GM21515 (cell line): ENCODE results near the gene ANKRD52.
"Not testable (repeated sequence)": the region's sequence is repeated elsewhere in the genome, so short reads cannot be mapped to it uniquely, and the experiment has no call there.

Experiments
- ATAC-seq: cut with Tn5 transposase; IDR thresholded peaks from one replicate; pipeline ENCODE4 v1.9.1; 2021; ENCODE audit not compliant: unreplicated experiment

Gene ANKRD52

DNA sequence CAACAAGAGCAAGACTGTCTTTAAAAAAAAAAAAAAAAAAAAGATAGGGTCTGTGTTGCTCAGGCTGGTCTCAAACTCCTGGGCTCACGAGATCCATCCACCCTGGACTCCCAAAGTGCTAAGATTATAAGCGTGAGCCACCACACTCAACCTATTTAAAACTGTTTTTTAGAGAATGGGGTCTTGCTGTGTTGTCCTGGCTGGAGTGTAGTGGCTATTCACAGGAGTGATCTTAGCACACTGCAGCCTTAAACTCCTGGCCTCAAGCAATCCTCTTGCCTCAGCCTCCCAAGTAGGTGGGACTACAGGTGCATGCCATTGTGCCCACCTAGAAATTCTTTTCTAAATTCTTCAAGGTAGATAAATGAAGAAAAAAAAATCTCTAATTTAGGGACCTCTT, 16.1 kb upstream of the ANKRD52 start:
- no peak for ATAC-seq

DNA sequence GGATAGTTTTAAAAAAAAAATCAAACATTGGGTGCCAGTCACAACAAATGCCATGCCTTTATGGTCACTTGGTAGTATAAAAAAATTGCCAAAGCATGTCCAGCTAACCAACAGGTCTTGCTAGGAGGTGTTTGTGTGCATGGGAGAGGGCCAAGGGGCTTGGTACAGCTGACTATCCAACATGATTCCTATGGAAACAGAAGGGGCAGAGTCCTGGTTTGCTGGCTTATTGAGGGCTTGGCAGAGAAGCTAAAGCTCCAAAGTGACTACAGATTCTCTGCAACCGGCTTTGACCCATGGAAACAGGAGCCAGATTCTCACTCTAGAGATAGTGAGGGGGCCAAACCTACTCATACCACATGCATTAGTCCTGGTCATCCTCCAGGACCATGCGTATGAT, 14.3 kb upstream of the ANKRD52 start:
- not testable (repeated sequence) for ATAC-seq

DNA sequence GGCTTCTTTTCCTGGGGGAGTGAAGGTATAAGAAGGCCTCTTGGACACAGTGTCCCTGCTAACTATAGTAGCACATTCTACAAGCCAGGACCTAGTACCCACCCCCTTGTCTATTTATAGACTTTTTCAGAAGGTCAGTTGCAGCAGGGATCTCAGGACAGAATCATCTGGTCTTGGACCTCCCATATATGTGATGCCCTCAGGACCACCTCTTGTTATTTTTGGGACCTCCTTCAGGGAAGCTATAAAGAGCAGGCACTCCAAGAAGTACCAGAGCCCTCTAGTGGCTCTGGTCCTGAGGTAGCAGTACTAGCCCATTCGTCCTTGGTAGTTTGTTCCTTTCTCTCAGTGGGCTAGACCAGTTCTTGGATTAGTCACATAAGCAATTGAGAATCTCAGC, 12.8 kb upstream of the ANKRD52 start:
- no peak for ATAC-seq

DNA sequence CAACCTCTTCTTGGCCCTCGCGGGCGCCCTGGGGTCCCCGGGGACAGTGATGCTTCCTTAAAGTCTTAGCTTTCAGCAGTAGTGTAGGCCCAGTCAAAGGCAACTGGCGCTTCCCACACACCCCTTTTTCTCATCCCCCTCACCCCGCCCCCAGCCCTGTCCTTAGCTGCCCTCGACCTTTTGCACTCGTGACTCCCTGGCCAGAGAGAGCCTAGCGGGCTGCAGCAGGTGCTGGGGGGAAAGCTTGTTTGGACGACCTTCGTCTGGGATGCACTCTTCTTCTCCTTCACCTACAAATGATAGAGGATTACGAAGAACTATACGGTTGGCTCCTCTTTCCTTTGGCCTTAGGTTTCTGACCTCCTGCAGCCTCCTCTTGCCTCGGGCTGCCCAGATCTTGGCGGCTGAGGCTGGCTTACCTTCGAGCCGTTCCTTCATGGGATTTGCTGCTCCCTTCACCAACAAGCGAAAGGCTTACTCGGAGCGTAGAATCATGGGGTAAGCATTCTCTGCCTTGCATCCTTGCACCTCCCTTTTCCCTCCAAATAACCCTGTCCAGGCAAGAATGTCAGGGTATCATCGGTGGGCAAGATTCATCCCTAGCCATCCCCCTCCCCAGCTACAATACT, 9.4 kb upstream of the ANKRD52 start:
- ATAC-seq: peak; percentile 9

DNA sequence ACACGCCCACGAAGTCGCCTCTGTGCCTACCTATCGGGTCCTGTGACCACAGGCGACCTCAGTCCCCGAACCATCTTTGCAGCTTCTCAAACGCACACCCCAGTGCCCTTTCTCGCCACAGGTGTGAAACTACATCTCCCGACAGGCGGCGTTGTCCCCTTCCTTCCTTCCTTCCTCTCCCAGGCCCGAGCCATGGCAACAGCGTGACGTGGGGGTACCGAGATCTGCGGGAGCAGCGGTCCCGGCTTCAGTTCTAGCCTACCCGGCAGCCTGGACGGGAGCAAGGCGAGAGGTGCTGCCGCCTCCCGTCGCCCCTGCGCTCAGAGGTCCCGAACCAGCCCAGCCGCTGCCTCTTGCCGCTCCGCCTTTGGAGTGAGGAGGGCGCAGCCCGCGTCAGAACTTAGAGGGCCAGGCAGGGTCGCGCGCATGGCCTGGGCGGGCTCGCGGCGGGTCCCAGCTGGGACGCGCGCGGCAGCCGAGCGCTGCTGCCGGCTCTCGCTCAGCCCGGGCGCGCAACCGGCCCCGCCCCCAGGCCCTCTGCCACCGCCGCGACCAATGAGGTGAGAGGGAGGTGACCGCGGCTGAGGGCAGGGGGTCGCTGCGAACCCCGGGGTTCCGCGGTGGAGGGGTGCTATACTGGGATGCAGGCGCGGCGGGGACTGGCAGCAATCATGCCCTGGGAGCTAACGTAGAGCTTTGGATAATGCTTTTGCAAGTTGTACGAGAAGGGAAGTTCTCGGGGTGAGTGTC, 8.7 kb upstream of the ANKRD52 start, which contains the start of gene COQ10A:
TSS of gene COQ10A (plus strand) at position 250 of the 750 bp plus-strand sequence. CDS start at position 427, 177 bp downstream.
- peak; percentile 90 for ATAC-seq

DNA sequence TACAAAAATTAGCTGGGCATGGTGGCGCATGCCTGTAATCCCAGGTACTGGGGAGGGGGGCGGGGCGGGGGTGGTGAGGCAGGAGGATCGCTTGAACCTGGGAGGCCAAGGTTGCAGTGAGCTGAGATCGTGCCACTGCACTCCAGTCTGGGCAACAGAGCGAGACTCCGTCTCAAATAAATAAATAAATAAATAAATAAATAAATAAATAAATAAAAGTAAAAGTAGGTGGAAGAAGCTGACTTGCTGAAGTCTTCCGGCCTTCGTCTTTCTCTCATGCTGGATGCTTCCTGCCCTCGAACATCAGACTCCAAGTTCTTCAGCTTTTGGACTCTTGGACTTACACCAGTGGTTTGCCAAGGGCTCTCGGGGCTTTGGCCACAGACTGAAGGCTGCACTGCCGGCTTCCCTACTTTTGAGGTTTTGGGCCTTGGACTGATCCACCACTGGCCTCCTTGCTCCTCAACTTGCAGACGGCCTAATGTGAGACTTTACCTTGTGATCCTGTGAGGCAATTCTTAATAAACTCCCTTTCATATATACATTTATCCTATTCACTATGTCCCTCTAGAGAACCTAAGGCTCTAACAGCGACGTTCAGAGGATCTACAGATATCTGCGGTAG, 8.0 kb upstream of the ANKRD52 start:
- not testable (repeated sequence) for ATAC-seq

DNA sequence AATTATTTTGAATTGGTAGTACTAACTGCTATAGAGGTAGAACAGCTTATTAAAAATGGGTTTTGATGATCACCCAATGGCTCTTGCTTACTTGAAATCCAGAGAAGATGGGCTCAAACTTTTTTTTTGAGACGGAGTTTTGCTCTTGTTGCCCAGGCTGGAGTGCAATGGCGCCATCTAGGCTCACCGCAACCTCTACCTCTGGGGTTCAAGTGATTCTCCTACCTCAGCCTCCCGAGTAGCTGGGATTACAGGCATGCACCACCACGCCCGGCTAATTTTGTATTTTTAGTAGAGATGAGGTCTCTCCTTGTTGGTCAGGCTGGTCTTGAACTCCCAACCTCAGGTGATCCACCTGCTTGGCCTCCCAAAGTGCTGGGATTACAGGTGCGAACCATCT, 4.8 kb upstream of the ANKRD52 start:
- ATAC-seq: not testable (repeated sequence)

DNA sequence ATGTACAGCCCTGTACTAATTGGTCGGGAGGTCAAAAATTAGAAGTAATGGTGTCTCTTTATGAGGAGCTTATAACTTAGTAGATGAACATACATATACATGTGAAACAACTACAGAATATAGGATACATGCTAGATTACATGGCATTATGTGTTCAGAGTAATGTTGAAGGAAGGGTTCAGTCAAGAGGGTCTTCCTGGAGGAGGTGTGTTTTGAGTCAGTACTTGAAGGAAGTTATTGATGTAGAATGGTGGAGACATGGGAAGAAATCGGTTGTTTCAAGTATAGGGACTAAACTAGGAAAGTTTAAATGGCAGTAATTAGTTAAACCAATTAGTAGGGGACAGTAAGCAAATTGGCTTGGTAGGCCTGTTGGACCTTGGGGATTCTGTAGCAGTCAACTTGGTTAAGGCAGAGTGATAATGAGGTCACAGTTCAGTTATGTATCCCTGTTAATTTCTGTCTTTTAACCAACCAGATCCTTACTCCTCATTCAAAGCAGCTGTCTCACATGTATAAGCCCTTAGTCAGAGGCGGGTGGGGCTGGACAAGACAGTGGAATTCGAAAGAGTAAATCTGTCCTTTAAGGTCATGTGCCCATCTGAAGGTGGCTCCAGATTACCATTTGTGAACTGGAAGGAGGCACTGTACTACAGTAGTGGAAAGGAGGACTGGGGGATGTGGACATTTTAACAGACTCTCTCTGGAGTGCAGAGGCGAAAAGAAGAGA, 3.5 kb upstream of the ANKRD52 start:
- ATAC-seq: no peak

DNA sequence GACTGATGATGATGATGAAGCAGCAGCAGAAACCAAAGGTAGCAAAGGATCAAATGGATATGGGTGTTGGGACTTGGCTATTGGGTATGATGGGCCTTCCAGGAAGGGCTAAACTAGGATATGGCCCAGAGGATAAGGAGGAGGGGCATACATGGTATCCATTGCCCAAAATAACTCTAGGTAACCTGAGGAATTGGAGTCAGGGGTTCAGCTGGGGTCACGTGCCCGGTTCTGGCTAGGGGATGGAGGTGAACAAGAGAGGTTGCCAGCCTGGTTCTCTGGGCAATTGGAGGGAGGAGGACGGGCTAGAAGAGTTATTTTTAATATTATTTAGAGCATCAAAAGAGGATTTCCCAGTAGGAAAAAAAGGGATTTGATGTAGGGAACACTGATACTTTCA, 2.7 kb upstream of the ANKRD52 start:
- ATAC-seq: no peak

DNA sequence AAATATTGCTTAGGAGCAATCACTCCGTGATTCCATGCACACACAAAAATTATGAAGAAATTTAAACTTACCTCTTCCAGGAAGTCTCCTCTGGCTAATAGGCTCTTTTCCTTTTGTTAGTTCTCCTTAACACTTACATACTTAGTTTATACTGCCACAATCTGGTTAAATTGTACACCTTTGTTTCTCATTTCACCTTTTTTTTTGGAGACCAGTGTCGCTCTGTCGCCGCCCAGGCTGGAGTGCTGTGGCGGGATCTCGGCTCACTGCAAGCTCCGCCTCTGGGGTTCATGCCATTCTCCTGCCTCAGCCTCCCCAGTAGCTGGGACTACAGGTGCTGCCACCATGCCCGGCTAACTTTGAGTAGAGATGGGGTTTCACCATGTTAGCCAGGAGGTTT, 2.2 kb upstream of the ANKRD52 start:
- ATAC-seq: no peak

DNA sequence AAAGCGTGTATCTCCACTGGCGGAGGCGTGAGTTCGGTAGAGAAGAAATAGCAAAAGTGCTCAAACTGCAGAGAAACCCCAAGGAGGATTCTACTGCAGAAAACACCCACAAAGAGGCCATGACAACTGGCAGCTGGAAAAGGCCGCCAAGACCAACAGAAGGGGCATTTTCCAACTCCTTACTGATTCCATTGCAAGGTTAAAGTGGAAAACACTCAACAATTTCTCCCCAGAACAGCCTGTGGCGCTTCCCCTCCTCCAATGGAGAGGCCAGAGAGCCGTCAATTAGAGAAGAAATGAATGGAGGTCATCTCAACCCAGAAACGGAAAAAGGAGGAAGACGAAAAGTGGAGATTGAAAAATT, 618 bp upstream of the ANKRD52 start:
- no peak for ATAC-seq

DNA sequence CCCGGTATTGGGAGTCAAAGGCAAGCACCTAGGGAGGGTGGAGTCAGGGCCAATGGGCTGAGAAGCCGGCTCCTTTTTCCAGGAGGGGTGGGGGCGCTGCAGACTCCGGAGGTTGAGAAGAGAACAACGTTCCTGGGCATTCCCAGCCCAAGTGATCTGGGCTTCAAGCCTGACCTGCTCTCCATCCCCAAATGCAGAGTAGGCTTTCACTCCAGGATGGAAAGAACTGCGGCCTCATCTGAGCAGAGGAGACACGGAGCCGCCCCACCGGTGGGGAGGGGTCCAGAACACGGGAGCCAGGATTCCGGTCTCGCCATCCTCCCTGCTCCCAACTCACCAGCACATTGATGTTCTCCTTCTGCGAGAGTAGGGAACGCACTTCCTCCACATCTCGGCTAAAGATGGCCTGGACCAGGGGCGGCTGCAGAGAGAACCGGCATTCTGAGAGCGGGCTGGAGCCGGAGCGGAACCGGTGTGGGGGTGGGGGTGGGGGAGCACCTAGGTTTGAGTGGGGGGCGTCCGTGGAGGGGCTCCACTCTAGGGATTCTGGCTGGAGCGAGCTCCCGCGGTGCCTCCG, 605 bp downstream of the ANKRD52 start:
- peak; percentile 13 for ATAC-seq

DNA sequence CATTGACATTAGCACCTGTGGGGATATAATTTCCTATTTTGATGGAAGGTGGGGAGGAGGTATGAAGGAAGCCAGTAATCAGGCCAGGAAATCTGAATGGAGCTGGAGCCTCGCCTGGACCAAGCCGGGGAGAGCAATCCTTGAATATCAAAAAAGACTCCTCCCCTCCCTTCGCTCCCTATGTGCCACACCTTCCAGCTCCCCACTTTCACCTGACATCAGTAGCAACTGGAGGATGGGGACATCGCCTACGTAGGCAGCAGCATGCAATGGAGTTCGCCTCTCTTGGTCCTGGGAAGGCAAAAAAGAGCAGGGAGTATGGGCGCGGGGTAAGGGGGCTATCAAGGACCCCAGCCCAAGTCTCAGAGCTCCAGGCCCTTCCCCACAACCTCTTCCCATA, 1.1 kb downstream of the ANKRD52 start:
- ATAC-seq: no peak

DNA sequence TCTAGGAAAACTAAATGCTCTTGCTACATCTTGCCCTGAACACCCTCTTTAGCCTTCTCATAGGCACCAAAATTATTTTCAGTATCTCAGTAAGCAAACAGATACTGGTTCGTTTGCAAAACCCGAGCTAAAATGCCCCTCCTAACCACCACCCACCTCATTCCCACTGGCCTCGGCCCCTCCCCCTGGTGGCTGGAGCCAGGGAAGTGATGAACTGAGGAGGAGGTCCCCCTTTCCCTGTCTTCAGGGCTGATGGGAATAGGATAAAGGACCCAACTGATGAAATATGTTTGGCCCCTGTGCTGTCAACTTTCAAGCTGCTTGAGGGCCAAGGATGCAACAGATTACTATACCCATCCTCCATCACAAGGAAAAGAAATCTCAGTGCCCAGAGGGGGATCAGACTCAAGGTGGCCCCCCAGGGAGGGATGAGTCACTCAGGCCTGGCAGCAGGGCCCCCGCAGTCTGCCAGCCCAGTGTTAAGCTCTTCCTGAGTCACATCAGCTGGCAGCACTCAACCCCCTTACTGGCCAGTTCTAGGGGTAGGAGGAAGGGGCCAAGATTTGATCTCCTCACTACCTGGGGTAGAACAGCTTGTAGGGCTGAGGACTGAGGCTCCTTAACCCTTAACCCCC, 1.7 kb downstream of the ANKRD52 start:
- ATAC-seq: no peak

DNA sequence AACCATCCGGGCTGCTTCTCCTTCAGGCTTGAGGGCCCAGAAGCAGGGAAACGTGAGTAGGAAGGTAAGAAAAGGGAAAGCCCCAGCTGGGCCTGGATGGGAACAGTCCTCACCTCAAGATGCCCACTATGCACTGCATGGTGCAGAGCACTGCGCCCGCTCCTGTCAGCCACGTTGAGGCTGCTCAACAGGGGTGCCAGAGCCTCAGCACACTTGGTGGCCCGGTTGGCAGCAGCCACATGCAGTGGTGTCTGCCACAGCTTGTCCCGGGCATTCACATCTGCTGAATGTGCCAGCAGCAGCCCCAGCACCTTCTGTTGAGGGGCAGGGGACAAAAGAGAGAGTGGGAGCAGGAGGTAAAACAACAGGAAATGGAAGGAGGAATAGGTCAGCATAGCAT, 2.5 kb downstream of the ANKRD52 start:
- no peak for ATAC-seq

DNA sequence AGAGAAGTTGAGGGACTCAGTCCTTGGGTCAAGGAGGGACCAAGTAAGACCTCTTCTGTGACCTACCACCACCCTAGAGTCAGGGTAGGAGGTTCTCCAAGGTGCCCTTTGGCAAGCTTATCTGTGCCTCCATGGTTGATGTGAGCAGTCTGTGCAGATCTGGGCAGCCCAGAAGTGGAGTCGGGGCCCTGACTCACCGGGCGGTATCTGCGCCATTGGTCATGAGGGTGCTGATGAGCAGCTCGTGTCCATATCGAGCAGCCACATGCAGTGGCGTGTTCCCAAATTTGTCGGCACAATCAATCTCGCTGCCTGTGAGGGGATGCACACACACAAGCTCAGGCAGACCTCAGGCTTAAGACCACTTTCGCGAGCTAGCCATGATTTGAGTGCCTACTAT, 5.1 kb downstream of the ANKRD52 start:
- ATAC-seq: no peak

DNA sequence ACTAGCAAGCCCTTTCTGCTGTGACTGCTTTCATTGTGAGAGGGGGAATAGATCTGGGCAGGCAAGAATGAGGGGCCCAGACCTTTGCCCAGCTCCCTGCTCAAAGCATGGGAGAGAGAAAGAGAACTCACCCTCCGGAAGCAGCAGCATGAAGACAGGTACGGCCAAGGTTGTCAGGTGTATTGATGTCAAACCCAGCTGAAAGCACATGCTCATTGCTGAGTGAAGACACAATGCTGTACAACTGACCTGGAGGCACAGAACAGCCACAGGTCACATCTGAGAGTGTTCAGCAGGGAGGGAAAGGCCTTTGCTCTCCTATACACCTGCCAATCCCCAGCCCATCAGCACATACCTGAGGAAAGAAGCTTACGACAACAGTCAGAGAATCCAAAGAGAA, 5.5 kb downstream of the ANKRD52 start:
- ATAC-seq: no peak

DNA sequence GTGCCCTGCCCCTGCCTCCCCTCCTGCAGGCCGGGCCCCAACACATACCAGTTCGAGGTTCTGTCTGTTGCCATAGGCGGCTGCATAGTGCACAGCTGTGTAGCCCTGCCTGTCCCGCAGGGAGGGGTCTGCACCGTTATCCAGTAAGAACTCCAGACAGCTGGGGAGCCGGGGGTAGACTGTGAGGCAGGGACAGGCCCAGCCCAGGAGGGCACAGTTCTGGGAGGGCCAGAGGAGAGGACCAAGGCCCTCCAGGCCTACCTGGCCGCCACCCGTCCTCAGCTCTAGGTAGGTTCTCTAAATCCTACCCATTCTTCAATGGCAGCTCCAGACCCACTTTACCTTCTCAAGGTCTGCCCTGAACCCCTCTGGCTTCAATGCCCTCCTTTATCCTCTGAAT, 9.5 kb downstream of the ANKRD52 start:
- no peak for ATAC-seq

DNA sequence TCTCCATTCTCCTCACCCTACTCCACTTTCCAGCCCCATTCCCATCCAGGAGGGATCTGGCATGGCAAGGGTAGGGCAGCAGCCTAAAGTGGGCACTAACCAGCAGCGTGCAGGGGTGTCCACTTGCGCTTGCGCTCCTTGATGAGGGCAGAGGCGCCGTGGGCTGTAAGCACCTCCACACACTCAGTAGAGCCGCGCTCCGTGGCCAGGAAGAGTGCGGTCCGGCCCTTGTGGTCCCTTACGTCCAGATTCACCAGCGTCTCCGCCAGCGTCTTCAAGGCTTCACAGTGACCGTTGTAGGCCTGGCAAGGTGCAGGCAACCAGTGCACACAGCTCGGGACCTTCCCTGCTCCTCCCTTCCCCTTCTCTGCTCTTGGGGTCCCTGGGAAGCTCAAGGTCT, 10.3 kb downstream of the ANKRD52 start:
- ATAC-seq: no peak

DNA sequence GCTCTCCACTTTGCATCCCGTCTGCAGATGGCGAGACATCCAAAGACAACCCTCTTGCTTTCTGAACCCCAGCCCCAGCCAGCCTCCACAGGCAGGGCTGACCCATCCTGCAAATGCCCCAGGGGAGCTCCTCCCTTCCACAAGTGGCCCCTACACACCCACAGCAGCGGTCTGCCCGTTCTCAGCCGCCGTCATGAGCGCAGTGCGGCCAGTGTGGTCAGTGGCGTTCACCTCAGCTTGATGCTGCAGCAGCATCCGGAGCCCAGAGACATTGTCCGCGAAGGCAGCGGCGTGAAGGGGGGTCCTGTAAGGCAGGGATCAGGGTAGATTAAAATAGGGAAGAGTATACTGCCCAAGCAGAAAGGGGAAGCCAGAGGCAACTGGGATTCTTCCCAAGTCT, 13.7 kb downstream of the ANKRD52 start:
- ATAC-seq: no peak

DNA sequence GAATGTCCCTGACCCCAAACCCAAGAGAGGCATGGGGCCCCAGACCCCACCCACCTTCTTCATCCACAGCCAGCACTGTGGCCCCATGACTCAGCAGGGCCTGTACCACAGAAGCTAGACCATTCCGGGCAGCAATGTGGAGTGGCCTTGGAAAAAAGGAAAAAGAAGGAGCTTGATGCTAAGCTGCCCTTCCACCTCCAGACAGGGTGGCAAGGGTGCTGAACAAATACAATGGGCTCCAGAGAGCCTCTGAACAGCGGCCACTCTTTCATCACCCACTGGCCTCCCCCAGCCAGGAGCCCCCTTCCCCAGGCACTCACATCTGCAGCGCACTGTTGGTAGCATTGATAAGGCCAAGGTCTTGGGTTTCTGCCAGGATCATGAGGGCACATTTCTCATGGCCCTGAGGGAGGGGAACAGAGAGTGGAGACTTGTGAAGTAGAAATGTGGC, 14.4 kb downstream of the ANKRD52 start:
- no peak for ATAC-seq
